Liver (tissue), 9 donors: ENCODE results near the gene GPR150. TPM values are rescaled to one million over a fixed set of nuclear protein-coding genes. Genes with fewer than 3 reads are reported as not detected.

Experiments
- DNase-seq: peaks from one replicate; pipeline ENCODE4 v3.0.0-alpha.2; 2017; ENCODE audit warnings: low spot score
- H3K27ac ChIP-seq, 2 donors: one replicate each; pipeline ENCODE4 v1.7.0; 2013; ENCODE audit warnings: inconsistent platforms in 2 of 2, low read length in 2 of 2, control low read depth in 1 of 2, low read depth in 1 of 2, mild to moderate bottlenecking in 1 of 2
- H3K27me3 ChIP-seq, 4 donors: one replicate each; pipeline versions ENCODE4 v1.6.1 to v1.7.0; 2013; ENCODE audit warnings: low read length in 3 of 4, inconsistent platforms in 1 of 4, mild to moderate bottlenecking in 1 of 4, moderate library complexity in 1 of 4; ENCODE audit not compliant: control insufficient read depth in 4 of 4, insufficient read depth in 4 of 4
- H3K36me3 ChIP-seq, 4 donors: one replicate each; pipeline versions ENCODE4 v1.6.1 to v1.7.0; 2013; ENCODE audit warnings: low read length in 3 of 4, mild to moderate bottlenecking in 3 of 4, low read depth in 1 of 4, moderate library complexity in 1 of 4; ENCODE audit not compliant: control insufficient read depth in 4 of 4, insufficient read depth in 3 of 4
- H3K4me1 ChIP-seq, 4 donors: one replicate each; pipeline versions ENCODE4 v1.6.1 to v1.7.0; 2013; ENCODE audit warnings: low read length in 3 of 4, mild to moderate bottlenecking in 3 of 4, moderate library complexity in 1 of 4; ENCODE audit not compliant: control insufficient read depth in 4 of 4, insufficient read depth in 4 of 4
- H3K4me3 ChIP-seq, 3 donors: one replicate each; pipeline versions ENCODE4 v1.6.1 to v1.7.0; 2013; ENCODE audit warnings: low read length in 3 of 3, control low read depth in 1 of 3, low read depth in 1 of 3, mild to moderate bottlenecking in 1 of 3
- H3K9ac ChIP-seq, 2 donors: one replicate each; pipeline ENCODE4 v1.7.0; 2013; ENCODE audit warnings: low read length in 2 of 2, mild to moderate bottlenecking in 2 of 2, moderate library complexity in 2 of 2, control low read depth in 1 of 2, low read depth in 1 of 2
- H3K9me3 ChIP-seq, 4 donors: one replicate each; pipeline versions ENCODE4 v1.6.1 to v1.7.0; 2013; ENCODE audit warnings: low read length in 3 of 4; ENCODE audit not compliant: control insufficient read depth in 4 of 4
- EGR1 ChIP-seq, 2 donors: IDR thresholded peaks; 2 replicates each; pipeline ENCODE4 v1.6.1; 2016 to 2018; ENCODE audit warnings: antibody characterized with exemption in 2 of 2, low read depth in 2 of 2
- FOXA1 ChIP-seq: IDR thresholded peaks from 2 replicates; pipeline ENCODE4 v1.6.1; 2016; ENCODE audit warnings: antibody characterized with exemption
- FOXA2 ChIP-seq: IDR thresholded peaks from 2 replicates; pipeline ENCODE4 v1.6.1; 2016; ENCODE audit warnings: antibody characterized with exemption
- GABPA ChIP-seq, 2 donors: IDR thresholded peaks in 1 of 2; conservative IDR thresholded peaks in 1 of 2; 2 replicates each; pipeline ENCODE4 v1.6.1; 2016; ENCODE audit warnings: antibody characterized with exemption in 2 of 2, mild to moderate bottlenecking in 1 of 2, moderate library complexity in 1 of 2
- HNF4A ChIP-seq, 2 donors: conservative IDR thresholded peaks; 2 replicates each; pipeline ENCODE4 v1.6.1; 2016; ENCODE audit warnings: antibody characterized with exemption in 2 of 2, mild to moderate bottlenecking in 2 of 2
- HNF4G ChIP-seq: IDR thresholded peaks from 2 replicates; pipeline ENCODE4 v1.6.1; 2016; ENCODE audit warnings: antibody characterized with exemption
- JUND ChIP-seq, 2 donors: IDR thresholded peaks; 2 replicates each; pipeline ENCODE4 v1.6.1; 2016; ENCODE audit warnings: antibody characterized with exemption in 2 of 2
- NR2F2 ChIP-seq: IDR thresholded peaks from 2 replicates; pipeline ENCODE4 v1.6.1; 2016; ENCODE audit warnings: antibody characterized with exemption
- RAD21 ChIP-seq, 2 donors: IDR thresholded peaks; 2 replicates each; pipeline ENCODE4 v1.6.1; 2016; ENCODE audit warnings: antibody characterized with exemption in 2 of 2, mild to moderate bottlenecking in 2 of 2
- RXRA ChIP-seq, 2 donors: IDR thresholded peaks; 2 replicates each; pipeline ENCODE4 v1.6.1; 2017 to 2018; ENCODE audit warnings: antibody characterized with exemption in 2 of 2, mild to moderate bottlenecking in 1 of 2
- SP1 ChIP-seq: IDR thresholded peaks from 2 replicates; pipeline ENCODE4 v1.6.1; 2018; ENCODE audit warnings: antibody characterized with exemption, mild to moderate bottlenecking
- TAF1 ChIP-seq: conservative IDR thresholded peaks from 2 replicates; pipeline ENCODE4 v1.6.1; 2016; ENCODE audit warnings: antibody characterized with exemption, mild to moderate bottlenecking
- YY1 ChIP-seq: IDR thresholded peaks from 2 replicates; pipeline ENCODE4 v1.6.1; 2016; ENCODE audit warnings: antibody characterized with exemption, mild to moderate bottlenecking
- WGBS: extraction: QIAGEN DNeasy Blood & Tissue Kit; methylation state at CpG from one replicate; pipeline ENCODE4 v1.1.7; 2013; 5-methylcytosine and 5-hydroxymethylcytosine counted together
- polyA plus RNA-seq, 2 donors: library from polyadenylated mRNA; stranded (reverse) in 1 of 2; unstranded in 1 of 2; fragments of 200-250 nt in 1 of 2; fragments of >200 nt in 1 of 2; fragmentation: Nextera tagmentation in 1 of 2; extraction: Ambion mirVana in 1 of 2; gene quantifications; one replicate each; pipeline versions ENCODE4 v1.2.1 to v1.2.3, GENCODE V29; 2013 to 2015
- total RNA-seq, 2 donors: library from RNA; depleted of rRNA; stranded (reverse); fragments of >200 nt; gene quantifications; one replicate each; pipeline ENCODE4 v1.2.3, GENCODE V29; 2014
- TF ChIP-seq, protein P1 (sequence below): IDR thresholded peaks from 2 replicates; pipeline ENCODE4 v1.6.1; 2016; ENCODE audit warnings: antibody characterized with exemption
- TF ChIP-seq, protein P2 (sequence below): IDR thresholded peaks from 2 replicates; pipeline ENCODE4 v1.6.1; 2016; ENCODE audit warnings: antibody characterized with exemption, mild to moderate bottlenecking
- TF ChIP-seq, protein P3 (sequence below): IDR thresholded peaks from 2 replicates; pipeline ENCODE4 v1.6.1; 2016; ENCODE audit warnings: antibody characterized with exemption
- TF ChIP-seq, protein P4 (sequence below): fragments of 150-350 bp; IDR thresholded peaks from 2 replicates; pipeline ENCODE4 v1.5.1; 2017; ENCODE audit warnings: improper control_type of control experiment, low read depth, low read length; ENCODE audit not compliant: missing input control
- TF ChIP-seq, protein P5 (sequence below): IDR thresholded peaks from 2 replicates; pipeline ENCODE4 v1.6.1; 2016; ENCODE audit warnings: antibody characterized with exemption
- donor health status: healthy.
- donor health status: healthy.
- donor health status: healthy.
- donor health status: healthy.
- donor health status: healthy.

Gene GPR150
- total and polyA plus RNA-seq, 4 donors, result 0.07 to 0.17 (median 0.08) TPM; not detected in 1

DNA sequence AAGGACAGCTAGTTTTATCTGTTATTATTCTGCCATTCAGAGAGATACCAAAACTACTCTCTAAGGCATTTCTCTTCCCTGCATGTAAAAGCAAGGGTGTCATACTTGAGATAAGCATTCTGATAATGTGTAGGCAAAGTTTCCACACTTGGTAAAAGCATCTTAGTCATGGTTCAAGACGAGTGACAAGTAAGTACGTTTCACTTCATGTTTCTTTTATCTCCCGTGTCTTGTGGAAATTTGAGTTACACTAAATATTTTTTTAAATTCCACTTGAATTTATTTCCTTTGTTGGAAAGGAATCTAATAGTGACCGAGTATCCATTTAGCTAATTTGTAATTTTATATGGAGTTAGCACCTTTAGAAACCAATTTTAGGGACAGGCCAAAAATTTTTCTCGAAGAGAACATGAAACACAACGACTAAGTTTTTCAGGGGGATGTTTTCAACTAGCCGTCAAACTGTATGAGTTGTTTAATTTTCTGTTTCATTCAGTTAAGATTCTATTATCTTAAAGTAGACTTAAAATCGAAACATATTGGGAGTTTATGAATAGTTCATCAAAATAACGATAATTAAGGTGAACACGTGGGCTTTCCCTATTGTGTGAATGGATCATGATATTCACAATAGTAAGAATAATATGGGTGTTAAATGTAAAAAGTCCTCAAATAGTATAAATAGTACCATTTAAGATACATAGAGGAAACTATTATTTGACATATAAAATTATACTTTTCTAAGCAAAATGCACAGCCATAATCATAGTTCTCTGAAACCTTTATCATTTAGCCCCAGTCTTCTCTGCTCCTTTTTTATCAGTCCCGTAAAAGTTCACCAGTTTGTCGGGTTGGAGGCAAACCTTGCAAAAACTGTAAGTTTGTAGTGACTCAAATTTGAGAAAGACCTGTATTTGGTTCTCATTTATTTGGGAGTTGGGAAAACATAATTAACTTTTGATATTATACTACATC lies 28.3 kb downstream of the GPR150 start:
- TF ChIP-seq TAF1, result no peak
- TF ChIP-seq, protein P1, sequence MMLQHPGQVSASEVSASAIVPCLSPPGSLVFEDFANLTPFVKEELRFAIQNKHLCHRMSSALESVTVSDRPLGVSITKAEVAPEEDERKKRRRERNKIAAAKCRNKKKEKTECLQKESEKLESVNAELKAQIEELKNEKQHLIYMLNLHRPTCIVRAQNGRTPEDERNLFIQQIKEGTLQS, result no peak
- TF ChIP-seq, protein P2, sequence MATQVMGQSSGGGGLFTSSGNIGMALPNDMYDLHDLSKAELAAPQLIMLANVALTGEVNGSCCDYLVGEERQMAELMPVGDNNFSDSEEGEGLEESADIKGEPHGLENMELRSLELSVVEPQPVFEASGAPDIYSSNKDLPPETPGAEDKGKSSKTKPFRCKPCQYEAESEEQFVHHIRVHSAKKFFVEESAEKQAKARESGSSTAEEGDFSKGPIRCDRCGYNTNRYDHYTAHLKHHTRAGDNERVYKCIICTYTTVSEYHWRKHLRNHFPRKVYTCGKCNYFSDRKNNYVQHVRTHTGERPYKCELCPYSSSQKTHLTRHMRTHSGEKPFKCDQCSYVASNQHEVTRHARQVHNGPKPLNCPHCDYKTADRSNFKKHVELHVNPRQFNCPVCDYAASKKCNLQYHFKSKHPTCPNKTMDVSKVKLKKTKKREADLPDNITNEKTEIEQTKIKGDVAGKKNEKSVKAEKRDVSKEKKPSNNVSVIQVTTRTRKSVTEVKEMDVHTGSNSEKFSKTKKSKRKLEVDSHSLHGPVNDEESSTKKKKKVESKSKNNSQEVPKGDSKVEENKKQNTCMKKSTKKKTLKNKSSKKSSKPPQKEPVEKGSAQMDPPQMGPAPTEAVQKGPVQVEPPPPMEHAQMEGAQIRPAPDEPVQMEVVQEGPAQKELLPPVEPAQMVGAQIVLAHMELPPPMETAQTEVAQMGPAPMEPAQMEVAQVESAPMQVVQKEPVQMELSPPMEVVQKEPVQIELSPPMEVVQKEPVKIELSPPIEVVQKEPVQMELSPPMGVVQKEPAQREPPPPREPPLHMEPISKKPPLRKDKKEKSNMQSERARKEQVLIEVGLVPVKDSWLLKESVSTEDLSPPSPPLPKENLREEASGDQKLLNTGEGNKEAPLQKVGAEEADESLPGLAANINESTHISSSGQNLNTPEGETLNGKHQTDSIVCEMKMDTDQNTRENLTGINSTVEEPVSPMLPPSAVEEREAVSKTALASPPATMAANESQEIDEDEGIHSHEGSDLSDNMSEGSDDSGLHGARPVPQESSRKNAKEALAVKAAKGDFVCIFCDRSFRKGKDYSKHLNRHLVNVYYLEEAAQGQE, result no peak
- no peak for TF ChIP-seq FOXA2
- no peak for TF ChIP-seq FOXA1
- no peak for TF ChIP-seq EGR1 (IDR thresholded peaks at IDR 0.05; ENCODE audit: low read depth in 2 of 2)
- no peak for TF ChIP-seq NR2F2
- TF ChIP-seq, protein P3, sequence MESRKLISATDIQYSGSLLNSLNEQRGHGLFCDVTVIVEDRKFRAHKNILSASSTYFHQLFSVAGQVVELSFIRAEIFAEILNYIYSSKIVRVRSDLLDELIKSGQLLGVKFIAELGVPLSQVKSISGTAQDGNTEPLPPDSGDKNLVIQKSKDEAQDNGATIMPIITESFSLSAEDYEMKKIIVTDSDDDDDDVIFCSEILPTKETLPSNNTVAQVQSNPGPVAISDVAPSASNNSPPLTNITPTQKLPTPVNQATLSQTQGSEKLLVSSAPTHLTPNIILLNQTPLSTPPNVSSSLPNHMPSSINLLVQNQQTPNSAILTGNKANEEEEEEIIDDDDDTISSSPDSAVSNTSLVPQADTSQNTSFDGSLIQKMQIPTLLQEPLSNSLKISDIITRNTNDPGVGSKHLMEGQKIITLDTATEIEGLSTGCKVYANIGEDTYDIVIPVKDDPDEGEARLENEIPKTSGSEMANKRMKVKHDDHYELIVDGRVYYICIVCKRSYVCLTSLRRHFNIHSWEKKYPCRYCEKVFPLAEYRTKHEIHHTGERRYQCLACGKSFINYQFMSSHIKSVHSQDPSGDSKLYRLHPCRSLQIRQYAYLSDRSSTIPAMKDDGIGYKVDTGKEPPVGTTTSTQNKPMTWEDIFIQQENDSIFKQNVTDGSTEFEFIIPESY, result no peak
- no peak for TF ChIP-seq JUND (IDR thresholded peaks at IDR 0.05)
- no peak for TF ChIP-seq HNF4A (conservative IDR thresholded peaks at IDR 0.05)
- no peak for TF ChIP-seq GABPA (IDR thresholded peaks at IDR 0.05 in 1 of 2, conservative IDR thresholded peaks at IDR 0.05 in 1 of 2)
- TF ChIP-seq RAD21 (IDR thresholded peaks at IDR 0.05), result no peak
- TF ChIP-seq, protein P4, sequence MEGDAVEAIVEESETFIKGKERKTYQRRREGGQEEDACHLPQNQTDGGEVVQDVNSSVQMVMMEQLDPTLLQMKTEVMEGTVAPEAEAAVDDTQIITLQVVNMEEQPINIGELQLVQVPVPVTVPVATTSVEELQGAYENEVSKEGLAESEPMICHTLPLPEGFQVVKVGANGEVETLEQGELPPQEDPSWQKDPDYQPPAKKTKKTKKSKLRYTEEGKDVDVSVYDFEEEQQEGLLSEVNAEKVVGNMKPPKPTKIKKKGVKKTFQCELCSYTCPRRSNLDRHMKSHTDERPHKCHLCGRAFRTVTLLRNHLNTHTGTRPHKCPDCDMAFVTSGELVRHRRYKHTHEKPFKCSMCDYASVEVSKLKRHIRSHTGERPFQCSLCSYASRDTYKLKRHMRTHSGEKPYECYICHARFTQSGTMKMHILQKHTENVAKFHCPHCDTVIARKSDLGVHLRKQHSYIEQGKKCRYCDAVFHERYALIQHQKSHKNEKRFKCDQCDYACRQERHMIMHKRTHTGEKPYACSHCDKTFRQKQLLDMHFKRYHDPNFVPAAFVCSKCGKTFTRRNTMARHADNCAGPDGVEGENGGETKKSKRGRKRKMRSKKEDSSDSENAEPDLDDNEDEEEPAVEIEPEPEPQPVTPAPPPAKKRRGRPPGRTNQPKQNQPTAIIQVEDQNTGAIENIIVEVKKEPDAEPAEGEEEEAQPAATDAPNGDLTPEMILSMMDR, result no peak
- TF ChIP-seq SP1, result no peak
- TF ChIP-seq RXRA (IDR thresholded peaks at IDR 0.05), result no peak
- TF ChIP-seq, protein P5, sequence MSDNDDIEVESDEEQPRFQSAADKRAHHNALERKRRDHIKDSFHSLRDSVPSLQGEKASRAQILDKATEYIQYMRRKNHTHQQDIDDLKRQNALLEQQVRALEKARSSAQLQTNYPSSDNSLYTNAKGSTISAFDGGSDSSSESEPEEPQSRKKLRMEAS, result no peak
- no peak for TF ChIP-seq YY1
- TF ChIP-seq HNF4G, result no peak
- Histone ChIP-seq H3K36me3 (no peaks in the 10 kb centered on the region), H3K27ac (peak overlapping the region; percentile 91 to 99), H3K9me3 (no peaks in the 10 kb centered on the region), H3K27me3 (no peaks in the 10 kb centered on the region), H3K4me3 (no peak overlapping the region), H3K4me1 (peaks cover 3 to 28% (median 16%) of the 10 kb centered on the region in 4 donors), H3K9ac (peak overlapping the region in 1 of 2 donors; percentile 84)
- 91% methylated on average over 12 of the region's 12 CpGs for WGBS
- no peak for DNase-seq
